ENCODE measurements around the gene CTTNBP2NL.
A peak's percentile ranks its signal among the peaks of the same experiment; 100 is the strongest.

The CTTNBP2NL gene

DNA sequence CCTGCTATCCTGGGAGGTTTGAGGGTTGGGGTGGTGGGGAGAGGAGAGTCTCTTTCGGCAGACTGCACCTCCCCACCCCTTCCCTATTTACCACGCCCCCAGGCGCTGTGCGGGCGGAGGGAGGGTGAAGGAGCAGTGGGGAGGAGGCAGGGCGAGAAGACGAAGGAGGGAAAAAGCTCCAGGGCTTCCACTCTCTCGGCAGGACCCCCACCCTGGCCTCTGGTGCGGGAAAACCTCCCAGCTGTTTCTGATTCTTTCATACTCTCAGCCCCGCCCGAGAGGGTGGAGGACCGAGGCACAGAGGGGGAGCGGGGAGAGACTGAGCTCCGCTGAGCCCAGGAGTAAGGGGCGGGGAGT, 111.9 kb downstream of the CTTNBP2NL start:
- no peaks in the 10 kb centered on the region for H3K9me3 ChIP-seq (ENCODE audit: control insufficient read depth, insufficient read depth, low read length)
- H3K27me3 ChIP-seq (ENCODE audit: control insufficient read depth, insufficient read depth, low read length): peaks cover 97% of the 10 kb centered on the region
- H3K9ac ChIP-seq (ENCODE audit: low read depth, low read length): no peak overlapping the region
- H3K36me3 ChIP-seq (ENCODE audit: control insufficient read depth, insufficient read depth, low read length): no peaks in the 10 kb centered on the region
- peak overlapping the region; percentile 90 for H3K4me3 ChIP-seq (ENCODE audit: low read depth, low read length)
- H3K27ac ChIP-seq (ENCODE audit: low read depth, low read length): no peak overlapping the region
- peaks cover 18% of the 10 kb centered on the region for H3K4me1 ChIP-seq (ENCODE audit: control insufficient read depth, insufficient read depth, low read length)

DNA sequence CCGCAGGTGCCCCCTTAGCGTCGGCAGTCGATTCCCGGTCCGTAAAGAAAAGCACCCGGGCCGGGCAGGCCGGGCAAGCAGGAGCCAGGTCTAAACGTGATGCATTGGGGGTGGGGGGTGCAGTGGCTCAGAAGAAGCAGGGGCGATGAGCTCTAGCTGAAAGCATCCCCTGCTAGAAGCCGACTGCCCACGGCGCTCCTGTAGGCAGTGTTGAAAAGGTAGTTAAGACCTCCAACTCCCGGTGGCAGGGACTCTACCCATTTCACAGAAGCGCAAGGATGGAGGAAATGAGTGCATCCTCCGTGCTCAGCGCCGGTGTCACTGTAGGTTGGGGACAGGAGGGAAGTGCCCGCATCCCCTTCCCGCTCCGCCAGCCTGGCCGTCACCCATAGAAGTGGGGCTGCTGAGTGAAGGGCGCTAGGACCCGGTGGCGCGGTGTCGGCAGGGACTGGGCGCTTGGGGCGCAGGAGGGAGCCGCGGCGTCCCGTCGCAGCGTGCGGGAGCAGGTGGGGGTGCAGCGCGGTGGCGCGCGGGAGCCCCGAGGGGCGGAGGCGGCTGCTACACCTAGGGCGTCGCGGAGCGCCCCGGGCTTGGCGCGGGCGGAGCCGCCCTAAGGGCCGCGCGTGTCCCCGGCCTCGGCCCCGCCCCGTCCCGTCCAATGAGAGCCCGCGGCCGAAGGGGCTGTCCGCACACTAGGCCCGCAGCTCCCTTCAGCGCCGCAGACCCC, 112.4 kb downstream of the CTTNBP2NL start, which contains the start of gene WNT2B:
WNT2B (plus strand) TSS at position 688 of the 727 bp plus-strand sequence. CDS start 298 bp downstream, outside the sequence.
- no peaks in the 10 kb centered on the region for H3K9me3 ChIP-seq (ENCODE audit: control insufficient read depth, insufficient read depth, low read length)
- peak within 1 kb of the TSS; percentile 90 for H3K4me3 ChIP-seq (ENCODE audit: low read depth, low read length)
- peaks cover 18% of the 10 kb centered on the region for H3K4me1 ChIP-seq (ENCODE audit: control insufficient read depth, insufficient read depth, low read length)
- peaks cover 92% of the 10 kb centered on the region for H3K27me3 ChIP-seq (ENCODE audit: control insufficient read depth, insufficient read depth, low read length)
- H3K9ac ChIP-seq (ENCODE audit: low read depth, low read length): no peak within 1 kb of the TSS
- no peak within 1 kb of the TSS for H3K27ac ChIP-seq (ENCODE audit: low read depth, low read length)
- no peaks in the 10 kb centered on the region for H3K36me3 ChIP-seq (ENCODE audit: control insufficient read depth, insufficient read depth, low read length)

DNA sequence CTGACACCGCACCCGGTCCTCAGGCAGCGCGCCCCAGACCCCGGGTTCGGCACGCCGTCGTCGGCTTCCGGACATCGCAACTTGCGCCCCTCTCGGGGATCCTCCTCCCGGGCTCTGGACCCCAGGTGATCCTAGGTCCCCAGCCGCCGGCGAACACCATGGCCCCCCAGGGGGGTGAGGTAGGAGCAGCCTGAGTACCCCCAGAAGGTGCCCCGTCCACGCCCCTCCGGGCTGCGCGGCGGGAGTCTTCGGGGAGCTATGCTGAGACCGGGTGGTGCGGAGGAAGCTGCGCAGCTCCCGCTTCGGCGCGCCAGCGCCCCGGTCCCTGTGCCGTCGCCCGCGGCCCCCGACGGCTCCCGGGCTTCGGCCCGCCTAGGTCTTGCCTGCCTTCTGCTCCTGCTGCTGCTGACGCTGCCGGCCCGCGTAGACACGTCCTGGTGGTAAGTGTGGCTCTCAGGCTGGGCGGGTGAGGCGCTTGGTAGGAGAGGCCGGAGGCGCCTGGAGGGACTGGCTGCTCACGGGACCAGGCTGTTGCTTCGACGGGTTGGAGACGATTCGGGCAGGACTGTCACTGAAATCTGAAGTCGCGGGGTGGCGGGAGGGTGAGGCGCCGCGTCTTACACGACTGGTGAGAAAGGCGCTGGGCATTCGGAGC, 113.1 kb downstream of the CTTNBP2NL start:
- Histone ChIP-seq H3K9ac (ENCODE audit: low read depth, low read length) (no peak overlapping the region), H3K27me3 (ENCODE audit: control insufficient read depth, insufficient read depth, low read length) (peaks cover 85% of the 10 kb centered on the region)

DNA sequence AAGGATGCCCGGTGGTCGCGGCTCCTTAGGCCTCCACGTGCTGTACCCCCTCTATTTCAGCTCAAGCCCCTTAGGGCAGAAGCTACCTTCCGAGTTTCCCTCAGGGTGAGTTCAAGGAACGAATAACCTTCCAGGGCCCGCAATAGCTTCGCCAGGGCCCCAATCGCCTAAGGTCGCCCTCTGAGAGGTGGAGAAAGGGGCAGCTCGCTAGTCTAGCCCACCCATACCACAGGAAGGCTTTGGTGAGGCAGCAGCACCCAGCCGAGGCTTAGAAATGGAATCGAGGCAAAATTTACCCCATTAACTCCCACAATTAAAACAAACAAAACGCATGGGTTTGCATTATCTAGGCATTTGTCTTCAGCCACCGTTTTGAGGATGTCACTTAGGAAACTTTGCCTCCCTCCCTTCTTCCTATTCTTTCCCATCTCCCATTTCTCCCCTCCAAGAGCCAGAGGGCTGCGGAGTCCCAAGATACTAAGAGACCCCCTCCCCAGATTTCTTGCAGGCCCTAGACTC, 113.7 kb downstream of the CTTNBP2NL start:
- Histone ChIP-seq H3K4me3 (ENCODE audit: low read depth, low read length) (peak overlapping the region; percentile 90), H3K27ac (ENCODE audit: low read depth, low read length) (no peak overlapping the region)

More for the DNA sequence above, 113.1 kb downstream of the CTTNBP2NL start:
- no peaks in the 10 kb centered on the region for H3K9me3 ChIP-seq (ENCODE audit: control insufficient read depth, insufficient read depth, low read length)
- peak overlapping the region; percentile 90 for H3K4me3 ChIP-seq (ENCODE audit: low read depth, low read length)
- no peaks in the 10 kb centered on the region for H3K36me3 ChIP-seq (ENCODE audit: control insufficient read depth, insufficient read depth, low read length)
- H3K4me1 ChIP-seq (ENCODE audit: control insufficient read depth, insufficient read depth, low read length): peaks cover 18% of the 10 kb centered on the region
- H3K27ac ChIP-seq (ENCODE audit: low read depth, low read length): no peak overlapping the region

DNA sequence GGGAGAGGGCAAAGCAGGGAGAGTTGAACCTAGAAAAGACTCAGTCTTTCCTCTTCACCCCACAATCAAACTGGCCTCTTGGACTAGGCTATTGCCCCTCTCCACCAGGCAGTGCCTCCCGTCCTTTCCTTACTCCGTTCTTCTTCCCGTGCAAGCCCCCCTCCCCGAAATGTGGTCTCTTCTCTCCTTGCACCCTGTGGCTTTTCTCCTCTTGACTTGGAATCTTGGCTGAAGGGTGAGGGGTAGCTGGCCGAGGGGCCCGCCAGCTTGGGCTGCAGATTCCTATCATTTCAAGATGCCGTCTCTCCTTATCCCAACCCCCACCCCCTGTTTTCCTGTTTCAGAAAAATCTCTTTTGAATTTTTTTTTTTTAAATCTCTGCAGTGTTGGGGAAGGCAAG, 114.3 kb downstream of the CTTNBP2NL start:
- Histone ChIP-seq H3K27ac (ENCODE audit: low read depth, low read length) (no peak overlapping the region), H3K9ac (ENCODE audit: low read depth, low read length) (no peak overlapping the region), H3K27me3 (ENCODE audit: control insufficient read depth, insufficient read depth, low read length) (peaks cover 73% of the 10 kb centered on the region), H3K36me3 (ENCODE audit: control insufficient read depth, insufficient read depth, low read length) (no peaks in the 10 kb centered on the region), H3K9me3 (ENCODE audit: control insufficient read depth, insufficient read depth, low read length) (no peaks in the 10 kb centered on the region), H3K4me3 (ENCODE audit: low read depth, low read length) (peak overlapping the region; percentile 90), H3K4me1 (ENCODE audit: control insufficient read depth, insufficient read depth, low read length) (peaks cover 19% of the 10 kb centered on the region)

More for the DNA sequence above, 113.7 kb downstream of the CTTNBP2NL start:
- no peaks in the 10 kb centered on the region for H3K36me3 ChIP-seq (ENCODE audit: control insufficient read depth, insufficient read depth, low read length)
- H3K9ac ChIP-seq (ENCODE audit: low read depth, low read length): no peak overlapping the region
- H3K4me1 ChIP-seq (ENCODE audit: control insufficient read depth, insufficient read depth, low read length): peaks cover 18% of the 10 kb centered on the region
- no peaks in the 10 kb centered on the region for H3K9me3 ChIP-seq (ENCODE audit: control insufficient read depth, insufficient read depth, low read length)
- peaks cover 79% of the 10 kb centered on the region for H3K27me3 ChIP-seq (ENCODE audit: control insufficient read depth, insufficient read depth, low read length)

Data from HUES48 (cell line).